CD14-positive monocyte (primary cell): Measurements from ENCODE around the gene CAPZA1. TPM values are rescaled to one million over a fixed set of nuclear protein-coding genes. Genes with fewer than 3 reads are reported as not detected.

Experiments used
- DNase-seq, 3 donors: peaks; one replicate each; pipeline ENCODE4 v3.0.0-alpha.2; 2011 to 2022
- H2AFZ ChIP-seq: 2 replicates; pipeline ENCODE4 v1.6.0; 2012; ENCODE audit warnings: mild to moderate bottlenecking, low read depth, low read length, inconsistent platforms; ENCODE audit not compliant: insufficient read depth, poor library complexity, severe bottlenecking
- H3K27ac ChIP-seq, 2 donors: 1 replicate in 1 of 2; 2 replicates in 1 of 2; pipeline ENCODE4 v1.5.1; 2012 to 2013; ENCODE audit warnings: low read length in 2 of 2, control low read depth in 1 of 2, inconsistent platforms in 1 of 2, low read depth in 1 of 2, mild to moderate bottlenecking in 1 of 2
- H3K27me3 ChIP-seq, 2 donors: one replicate each; pipeline versions ENCODE4 v1.6.0 to v1.6.1; 2011 to 2013; ENCODE audit warnings: low read length in 2 of 2; ENCODE audit not compliant: control insufficient read depth in 2 of 2, insufficient read depth in 2 of 2
- H3K36me3 ChIP-seq, 2 donors: replicated peaks in 1 of 2; 1 replicate in 1 of 2; 2 replicates in 1 of 2; pipeline versions ENCODE4 v1.5.1 to v1.6.1; 2012 to 2013; ENCODE audit warnings: low read length in 2 of 2, control low read depth in 1 of 2, inconsistent platforms in 1 of 2, mild to moderate bottlenecking in 1 of 2; ENCODE audit not compliant: insufficient read depth in 2 of 2, control insufficient read depth in 1 of 2
- H3K4me1 ChIP-seq, 2 donors: 1 replicate in 1 of 2; 2 replicates in 1 of 2; pipeline versions ENCODE4 v1.5.1 to v1.6.1; 2012 to 2013; ENCODE audit warnings: low read length in 2 of 2, control low read depth in 1 of 2, inconsistent platforms in 1 of 2, mild to moderate bottlenecking in 1 of 2, moderate library complexity in 1 of 2; ENCODE audit not compliant: insufficient read depth in 2 of 2, control insufficient read depth in 1 of 2
- H3K4me2 ChIP-seq: replicated peaks from 2 replicates; pipeline ENCODE3; 2012; ENCODE audit warnings: low read length, moderate library complexity, mild to moderate bottlenecking; ENCODE audit not compliant: poor library complexity, severe bottlenecking; ENCODE audit errors: extremely low read depth
- H3K4me3 ChIP-seq, 3 experiments: fragments of 200-600 bp in 1 of 3; sonication (generic) in 1 of 3; replicated peaks in 1 of 3; 1 replicate in 2 of 3; 2 replicates in 1 of 3; pipeline ENCODE4 v1.5.1; 2011 to 2013; ENCODE audit warnings: low read length in 3 of 3, mild to moderate bottlenecking in 3 of 3, control low read depth in 2 of 3, low read depth in 2 of 3, inconsistent platforms in 1 of 3, moderate library complexity in 1 of 3
- H3K79me2 ChIP-seq: 2 replicates; pipeline ENCODE4 v1.6.0; 2012; ENCODE audit warnings: mild to moderate bottlenecking, control low read depth, inconsistent platforms, low read length, moderate library complexity; ENCODE audit not compliant: insufficient read depth
- H3K9ac ChIP-seq: 2 replicates; pipeline ENCODE4 v1.6.0; 2017; ENCODE audit warnings: low read length, mild to moderate bottlenecking; ENCODE audit not compliant: insufficient read depth, poor library complexity, severe bottlenecking
- H3K9me3 ChIP-seq, 2 donors: replicated peaks in 1 of 2; 1 replicate in 1 of 2; 2 replicates in 1 of 2; pipeline versions ENCODE4 v1.5.1 to v1.6.1; 2012 to 2013; ENCODE audit warnings: low read length in 2 of 2, control low read depth in 1 of 2; ENCODE audit not compliant: control insufficient read depth in 1 of 2, insufficient read depth in 1 of 2
- H4K20me1 ChIP-seq: 2 replicates; pipeline ENCODE4 v1.6.0; 2012; ENCODE audit warnings: mild to moderate bottlenecking, low read length, control low read depth, moderate library complexity; ENCODE audit not compliant: insufficient read depth
- H3K27ac Mint-ChIP-seq, 7 donors: one replicate each; pipeline ENCODE4 v1.8.0; 2020; ENCODE audit warnings: mild to moderate bottlenecking in 7 of 7, mixed read lengths in 7 of 7, moderate library complexity in 6 of 7, inconsistent platforms in 2 of 7
- H3K27me3 Mint-ChIP-seq, 3 donors: one replicate each; pipeline ENCODE4 v1.8.0; 2021 to 2022; ENCODE audit warnings: low read depth in 3 of 3, mild to moderate bottlenecking in 3 of 3, mixed read lengths in 3 of 3, moderate library complexity in 3 of 3, inconsistent platforms in 1 of 3
- H3K36me3 Mint-ChIP-seq, 2 donors: one replicate each; pipeline ENCODE4 v1.8.0; 2020; ENCODE audit warnings: mixed read lengths in 2 of 2, inconsistent platforms in 1 of 2, mild to moderate bottlenecking in 1 of 2
- H3K4me1 Mint-ChIP-seq: one replicate; pipeline ENCODE4 v1.8.0; 2020; ENCODE audit warnings: mild to moderate bottlenecking, mixed read lengths
- H3K4me3 Mint-ChIP-seq, 2 donors: one replicate each; pipeline ENCODE4 v1.8.0; 2020; ENCODE audit warnings: mild to moderate bottlenecking in 2 of 2, mixed read lengths in 2 of 2, moderate library complexity in 1 of 2
- H3K9me3 Mint-ChIP-seq, 7 donors: one replicate each; pipeline ENCODE4 v1.8.0; 2020 to 2022; ENCODE audit warnings: mixed read lengths in 7 of 7, mild to moderate bottlenecking in 6 of 7, moderate library complexity in 6 of 7, inconsistent platforms in 2 of 7
- CTCF ChIP-seq: fragments of 200-600 bp; IDR thresholded peaks from one replicate; pipeline ENCODE4 v1.8.0; 2022; ENCODE audit warnings: antibody characterized with exemption, mild to moderate bottlenecking
- WGBS: methylation state at CpG from one replicate; pipeline ENCODE4 v1.1.5; 2013; ENCODE audit warnings: missing lambda C conversion rate; ENCODE audit not compliant: insufficient coverage; 5-methylcytosine and 5-hydroxymethylcytosine counted together
- intact Hi-C, 2 donors: fragments of 100-400 bp; cut with micrococcal nuclease; formaldehyde crosslinking; loops; one replicate each; pipeline versions ENCODE4 v1.15.0 to v1.15.1; 2023
- polyA plus RNA-seq, 3 donors: library from polyadenylated mRNA; depleted of rRNA in 1 of 3; unstranded in 2 of 3; stranded (reverse) in 1 of 3; fragments of 300-500 nt in 2 of 3; fragments of >200 nt in 1 of 3; fragmentation: Illumina TruSeq in 2 of 3; gene quantifications; 1 replicate in 2 of 3; 2 replicates in 1 of 3; pipeline ENCODE4 v1.2.3, GENCODE V29; 2012 to 2021

Gene CAPZA1
- polyA plus RNA-seq, 3 donors: 93.4 to 357 (median 339) TPM

GRCh38 chr1:112704934-112705627 is 85.4 kb downstream of the CAPZA1 start:
- peak; percentile 40 to 84 (median 42) for DNase-seq
- peaks cover 46 to 58% of the 10 kb centered on the region in 2 donors for H3K4me1 ChIP-seq
- H3K9ac ChIP-seq: no peak overlapping the region
- peaks cover 0 to 31% of the 10 kb centered on the region in 2 donors for H3K27me3 ChIP-seq
- Mint-ChIP-seq H3K27me3 (peaks cover 20 to 53% (median 29%) of the 10 kb centered on the region in 3 donors), H3K27ac (peak overlapping the region in 4 of 7 donors; percentile 54 to 79 (median 72)), H3K9me3 (peaks cover 0 to 2% (median 0%) of the 10 kb centered on the region in 7 donors), H3K36me3 (peaks cover 9 to 10% of the 10 kb centered on the region in 2 donors), H3K4me3 (peak overlapping the region; percentile 76 to 89), H3K4me1 (peaks cover 56% of the 10 kb centered on the region)
- peak overlapping the region in 2 of 3 experiments; percentile 45 to 79 for H3K4me3 ChIP-seq
- H2AFZ ChIP-seq: no peak overlapping the region
- intact Hi-C loops: loop anchor here (5.0 to 10.0 kb wide), 5 partner anchors 33 to 340 kb away; partner anchors contain the start of genes MOV10 (in 1 of the 2) and WNT2B (in 1 of the 2)
- no peak overlapping the region for H3K27ac ChIP-seq
- H3K4me2 ChIP-seq: peak overlapping the region; percentile 90
- no peaks in the 10 kb centered on the region for H3K79me2 ChIP-seq
- H4K20me1 ChIP-seq: no peaks in the 10 kb centered on the region
- no peaks in the 10 kb centered on the region for H3K9me3 ChIP-seq
- no peaks in the 10 kb centered on the region for H3K36me3 ChIP-seq
- TF ChIP-seq CTCF: no peak
- 12% methylated on average over 9 of the region's 13 CpGs for WGBS

- WGBS: 2% methylated on average over 54 of the region's 61 CpGs
- peak; percentile 28 to 37 (median 29) for DNase-seq
These were observed 87.0 kb downstream of the CAPZA1 start, which contains the start of gene RHOC for GRCh38 chr1:112706505-112707220. RHOC (minus strand) TSS chr1:112707127; CDS start chr1:112703799, 3,328 bp downstream.

More at GRCh38 chr1:112706505-112707220, 87.0 kb downstream of the CAPZA1 start, which contains the start of gene RHOC:
- Histone ChIP-seq H3K4me2 (peak within 1 kb of the TSS; percentile 90), H3K36me3 (no peaks in the 10 kb centered on the region), H3K27me3 (peaks cover 0 to 35% of the 10 kb centered on the region in 2 donors), H3K79me2 (no peaks in the 10 kb centered on the region), H3K4me1 (peaks cover 30 to 42% of the 10 kb centered on the region in 2 donors), H4K20me1 (no peaks in the 10 kb centered on the region), H3K4me3 (peak within 1 kb of the TSS; percentile 45 to 79 (median 73)), H3K27ac (no peak within 1 kb of the TSS), H2AFZ (peak within 1 kb of the TSS; percentile 79), H3K9me3 (no peaks in the 10 kb centered on the region), H3K9ac (peak within 1 kb of the TSS; percentile 69)
- Mint-ChIP-seq H3K27me3 (peaks cover 28 to 61% (median 35%) of the 10 kb centered on the region in 3 donors), H3K36me3 (peaks cover 9 to 10% of the 10 kb centered on the region in 2 donors), H3K4me3 (peak within 1 kb of the TSS; percentile 76 to 89), H3K27ac (peak within 1 kb of the TSS in 5 of 7 donors; percentile 30 to 77 (median 42)), H3K9me3 (peaks cover 0 to 2% (median 0%) of the 10 kb centered on the region in 7 donors), H3K4me1 (peaks cover 40% of the 10 kb centered on the region)
- TF ChIP-seq CTCF: no peak
- intact Hi-C loops: loop anchor here (5.0 to 10.0 kb wide), 4 partner anchors 34 to 338 kb away; partner anchors contain the start of genes MOV10 (in 1 of the 2) and WNT2B (in 1 of the 2)
